Chondrocyte (in vitro differentiated cells): ENCODE measurements around the gene DNAI4. TPM values are rescaled to one million over a fixed set of nuclear protein-coding genes. Genes with fewer than 3 reads are reported as not detected.

ENCODE experiments used
- DNase-seq: peaks from one replicate; pipeline ENCODE4 v3.0.0; 2021; ENCODE audit warnings: mixed read lengths, low spot score
- H3K27ac Mint-ChIP-seq: one replicate; pipeline ENCODE4 v1.8.0; 2021; ENCODE audit warnings: mild to moderate bottlenecking, moderate library complexity, mixed read lengths; ENCODE audit not compliant: unreplicated experiment
- H3K27me3 Mint-ChIP-seq: 2 replicates; pipeline ENCODE4 v1.8.0; 2021; ENCODE audit warnings: low read depth, mixed read lengths
- H3K36me3 Mint-ChIP-seq: 2 replicates; pipeline ENCODE4 v1.8.0; 2021; ENCODE audit warnings: low read depth, mixed read lengths
- H3K4me1 Mint-ChIP-seq: 2 replicates; pipeline ENCODE4 v1.8.0; 2021; ENCODE audit warnings: low read depth, mild to moderate bottlenecking, mixed read lengths
- H3K4me3 Mint-ChIP-seq: one replicate; pipeline ENCODE4 v1.8.0; 2021; ENCODE audit warnings: mild to moderate bottlenecking, moderate library complexity, mixed read lengths; ENCODE audit not compliant: unreplicated experiment
- H3K9me3 Mint-ChIP-seq: 2 replicates; pipeline ENCODE4 v1.8.0; 2021; ENCODE audit warnings: low read depth, mixed read lengths
- CTCF ChIP-seq: fragments of 200-600 bp; sonication (generic); IDR thresholded peaks from 2 replicates; pipeline ENCODE4 v1.5.0; 2021; ENCODE audit warnings: antibody characterized with exemption, mild to moderate bottlenecking, moderate library complexity
- total RNA-seq: library from RNA; stranded (reverse); gene quantifications from 3 replicates; pipeline ENCODE4 v1.2.1, GENCODE V29; 2021

The DNAI4 gene
- total RNA-seq, 1 donor from 2014 or later, result 5.8 TPM

- no peak for DNase-seq
- Mint-ChIP-seq H3K27me3 (no peaks in the 10 kb centered on the region), H3K27ac (no peak overlapping the region), H3K4me1 (no peaks in the 10 kb centered on the region), H3K36me3 (peaks cover 7% of the 10 kb centered on the region), H3K9me3 (no peaks in the 10 kb centered on the region), H3K4me3 (no peak overlapping the region)
- no peak for TF ChIP-seq CTCF
These were observed 89.7 kb downstream of the DNAI4 start for GRCh38 chr1:66834926-66835325.

GRCh38 chr1:66833112-66833511 is 91.5 kb downstream of the DNAI4 start:
- Mint-ChIP-seq H3K4me1 (no peaks in the 10 kb centered on the region), H3K27me3 (no peaks in the 10 kb centered on the region), H3K36me3 (peaks cover 7% of the 10 kb centered on the region), H3K27ac (no peak overlapping the region), H3K4me3 (no peak overlapping the region), H3K9me3 (peaks cover 2% of the 10 kb centered on the region)
- DNase-seq, result no peak
- TF ChIP-seq CTCF, result no peak

- Mint-ChIP-seq H3K4me3 (no peak overlapping the region), H3K36me3 (peaks cover 7% of the 10 kb centered on the region), H3K9me3 (peaks cover 2% of the 10 kb centered on the region), H3K4me1 (no peaks in the 10 kb centered on the region), H3K27me3 (no peaks in the 10 kb centered on the region), H3K27ac (no peak overlapping the region)
- DNase-seq, result no peak
- no peak for TF ChIP-seq CTCF
These were observed 93.0 kb downstream of the DNAI4 start for GRCh38 chr1:66831529-66832239.

- no peak overlapping the region for H3K4me3 Mint-ChIP-seq
These were observed 99.9 kb downstream of the DNAI4 start for GRCh38 chr1:66824771-66825170.

GRCh38 chr1:66809736-66810326 is 114.8 kb downstream of the DNAI4 start:
- Mint-ChIP-seq H3K27ac (no peak overlapping the region), H3K4me3 (no peak overlapping the region), H3K27me3 (no peaks in the 10 kb centered on the region), H3K4me1 (peaks cover 7% of the 10 kb centered on the region), H3K9me3 (peaks cover 3% of the 10 kb centered on the region), H3K36me3 (no peaks in the 10 kb centered on the region)
- TF ChIP-seq CTCF, result no peak
- no peak for DNase-seq

More at GRCh38 chr1:66824771-66825170, 99.9 kb downstream of the DNAI4 start:
- no peak overlapping the region for H3K27ac Mint-ChIP-seq
- H3K4me1 Mint-ChIP-seq, result no peaks in the 10 kb centered on the region
- H3K9me3 Mint-ChIP-seq, result peaks cover 2% of the 10 kb centered on the region
- TF ChIP-seq CTCF, result no peak
- DNase-seq, result no peak
- H3K36me3 Mint-ChIP-seq, result peaks cover 2% of the 10 kb centered on the region
- no peaks in the 10 kb centered on the region for H3K27me3 Mint-ChIP-seq
